DMS153 treated with DMSO at 0.1 percent for 48 hours (cell line): ENCODE results near the gene NRL.
A peak's percentile ranks its signal among the peaks of the same experiment; 100 is the strongest.
"Not testable (repeated sequence)": the region's sequence is repeated elsewhere in the genome, so short reads cannot be mapped to it uniquely, and the experiment has no call there.

Source experiments
- DNase-seq: peaks from one replicate; lab custom pipeline; 2025; ENCODE audit not compliant: unreplicated experiment; lab: John Stamatoyannopoulos, UW

Gene NRL

DNA sequence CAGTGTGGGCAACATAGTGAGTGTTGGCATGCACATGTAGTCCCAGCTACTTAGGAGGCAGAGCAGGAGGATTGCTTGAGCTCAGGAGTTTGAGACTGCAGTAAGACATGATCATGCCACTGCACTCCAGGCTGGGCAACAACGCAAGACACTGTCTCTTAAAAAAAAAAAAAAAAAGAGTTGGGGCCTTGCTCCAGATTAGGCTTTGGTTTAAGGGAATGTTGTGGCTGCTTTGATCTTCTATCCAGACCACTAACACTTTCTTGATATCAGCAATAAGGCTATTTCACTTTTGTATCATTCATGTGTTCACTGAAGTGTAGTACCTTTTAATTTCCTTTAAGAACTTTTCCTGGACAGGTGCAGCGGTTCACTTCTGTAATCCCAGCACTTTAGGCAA, 12.9 kb upstream of the NRL start:
- no peak for DNase-seq

- no peak for DNase-seq
These were observed 12.2 kb upstream of the NRL start for GRCh38 chr14:24126939-24127338.

DNA sequence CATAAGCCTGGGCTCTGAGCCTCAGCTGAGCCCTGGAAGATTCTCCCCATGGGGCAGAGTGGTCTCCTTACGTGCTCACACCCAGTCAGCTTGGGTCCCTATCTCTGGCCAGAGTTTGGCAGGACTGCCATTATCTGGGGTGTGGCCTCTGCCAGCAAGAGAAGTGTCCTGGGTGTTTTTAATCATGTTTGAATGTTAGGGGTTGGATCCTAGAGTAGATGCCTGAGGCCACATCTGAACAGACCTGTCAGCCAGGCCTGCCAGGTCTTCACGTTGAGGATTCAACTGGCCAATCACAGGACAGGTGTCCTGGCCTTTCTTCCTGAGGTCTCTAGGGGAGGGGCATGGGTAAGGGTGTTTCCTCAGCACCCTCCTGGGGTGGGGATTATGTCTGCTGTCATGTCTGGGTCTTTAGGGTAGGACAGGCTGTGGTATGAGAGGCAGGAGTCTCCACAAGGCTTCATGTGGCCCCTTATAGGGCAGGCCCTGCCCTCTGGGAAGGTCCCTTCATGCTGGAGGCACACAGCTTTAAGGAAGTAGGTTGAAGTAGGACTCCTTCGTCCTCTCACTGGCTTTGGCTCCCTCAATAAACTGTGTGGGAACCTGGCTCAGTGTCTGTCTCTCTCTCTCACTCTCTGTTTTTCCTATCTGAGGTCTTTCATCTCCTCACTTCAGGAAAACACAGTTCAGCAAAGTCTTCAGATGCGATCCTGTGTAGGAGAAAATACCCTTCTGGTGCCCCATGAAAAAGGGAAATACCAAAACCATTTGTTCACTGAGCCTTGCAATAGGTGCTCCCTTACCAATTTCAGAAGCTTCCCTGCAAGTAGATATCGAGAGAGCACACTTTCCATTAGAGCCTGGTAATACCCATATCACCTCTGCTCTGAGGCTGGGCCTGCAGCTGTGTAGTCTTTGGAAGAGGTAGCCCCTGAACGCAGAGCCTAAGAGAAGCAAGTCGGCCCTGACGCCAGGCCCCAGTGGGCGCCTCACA, 9.0 kb upstream of the NRL start:
- DNase-seq: no peak

- DNase-seq: no peak
These were observed 8.1 kb upstream of the NRL start for GRCh38 chr14:24122898-24123297.

DNA sequence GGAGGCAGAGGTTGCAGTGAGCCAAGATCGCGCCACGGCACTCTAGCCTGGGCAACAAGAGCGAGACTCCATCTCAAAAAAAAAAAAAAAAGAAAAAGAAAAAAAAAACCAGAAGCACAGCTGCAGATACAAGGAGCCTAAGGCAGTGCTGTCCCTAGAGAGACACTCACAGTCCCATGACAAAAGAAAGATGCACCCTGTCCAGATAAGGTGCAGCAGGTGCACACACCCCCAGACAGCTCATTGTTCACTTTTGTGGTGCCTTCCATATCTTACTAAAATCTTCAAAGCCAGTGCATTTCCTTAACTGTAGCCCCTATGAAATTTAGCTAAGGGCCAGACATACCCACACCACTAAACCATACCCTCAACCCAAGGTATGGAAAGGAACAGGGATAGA, 7.7 kb upstream of the NRL start:
- no peak for DNase-seq

- DNase-seq: no peak
These were observed 6.5 kb upstream of the NRL start for GRCh38 chr14:24121210-24121609.

GRCh38 chr14:24119691-24120090, 4.9 kb upstream of the NRL start:
- no peak for DNase-seq

DNA sequence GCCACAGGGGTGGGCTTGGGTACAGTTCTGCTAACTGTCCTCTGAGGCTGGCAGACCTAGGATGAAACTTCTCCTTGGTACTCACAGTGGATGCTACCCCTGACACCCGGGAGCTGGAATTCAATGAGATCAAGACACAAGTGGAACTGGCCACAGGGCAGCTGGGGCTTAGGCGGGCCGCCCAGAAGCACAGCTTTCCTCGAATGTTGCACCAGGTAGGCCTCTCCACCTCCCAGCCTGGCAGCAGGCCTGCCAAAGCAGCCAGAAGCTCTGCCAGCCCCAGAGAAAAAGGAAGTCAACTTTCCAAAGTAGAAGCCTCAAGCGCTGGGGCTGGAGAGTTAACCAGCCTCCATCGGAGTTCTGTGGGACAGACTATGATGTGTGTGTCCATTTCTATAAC, 2.4 kb upstream of the NRL start:
- DNase-seq: no peak

DNA sequence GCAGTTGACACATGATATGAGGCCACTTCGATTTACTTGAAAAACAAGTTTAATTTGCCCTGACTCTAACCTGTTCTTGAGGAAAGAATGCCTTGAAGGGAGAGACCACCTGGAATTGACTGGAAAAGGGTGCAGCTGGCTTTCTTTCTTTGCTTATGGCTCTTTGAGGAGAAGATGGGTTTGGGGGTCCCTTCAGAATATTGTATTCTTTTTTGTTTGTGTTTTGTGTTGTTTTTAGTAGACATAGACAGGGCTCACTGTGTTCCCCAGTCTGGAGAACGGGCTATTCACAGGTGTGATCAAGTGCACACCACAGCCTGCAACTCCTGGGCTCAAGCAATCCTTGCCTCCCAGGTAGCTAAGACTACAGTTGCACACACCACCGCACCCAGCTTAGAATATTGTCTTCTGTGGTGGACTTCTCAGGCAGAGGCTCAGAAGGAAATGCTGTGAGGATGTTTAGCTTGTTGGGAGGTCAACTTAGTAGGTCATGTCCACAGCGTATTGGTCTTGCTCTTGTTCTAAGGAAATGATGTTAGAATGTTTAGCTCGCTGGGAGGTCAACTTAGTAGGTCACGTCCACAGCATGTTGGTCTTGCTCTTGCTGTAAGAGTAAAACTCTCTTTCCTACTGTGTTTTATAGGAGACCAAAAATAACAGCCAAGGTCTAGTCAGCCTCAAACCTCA, 1.5 kb upstream of the NRL start:
- no peak for DNase-seq

DNA sequence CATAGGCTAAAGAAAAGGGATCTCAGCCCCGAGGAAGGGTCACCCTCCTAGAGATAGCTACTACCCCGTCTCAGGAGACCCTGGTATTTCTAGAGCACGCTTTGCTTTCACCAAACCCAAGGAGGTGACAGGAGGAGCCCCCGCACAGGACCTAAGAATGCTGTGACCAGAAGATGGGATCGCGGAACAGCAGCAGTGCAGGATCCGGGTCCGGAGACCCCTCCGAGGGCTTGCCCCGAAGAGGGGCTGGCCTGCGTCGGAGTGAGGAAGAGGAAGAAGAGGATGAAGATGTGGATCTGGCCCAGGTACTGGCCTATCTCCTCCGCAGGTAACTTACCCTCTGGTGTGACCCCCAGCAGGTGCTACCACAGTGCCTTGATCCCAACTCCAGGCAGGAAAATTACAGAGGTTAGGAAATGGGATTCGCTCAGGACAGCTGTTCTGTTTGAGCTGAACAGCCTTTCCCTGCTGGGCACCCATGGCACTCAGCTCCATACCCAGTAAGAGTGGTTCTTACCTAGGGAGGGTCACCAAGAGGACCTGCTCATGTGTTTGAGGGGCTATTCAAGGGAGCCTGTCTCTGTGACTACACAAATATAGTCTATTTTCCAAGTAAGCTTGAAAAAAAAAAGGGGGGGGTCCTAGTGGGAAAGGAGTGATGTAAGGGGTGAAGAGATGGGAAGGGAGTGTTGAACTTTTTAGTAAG, 826 bp upstream of the NRL start:
- DNase-seq: no peak

DNA sequence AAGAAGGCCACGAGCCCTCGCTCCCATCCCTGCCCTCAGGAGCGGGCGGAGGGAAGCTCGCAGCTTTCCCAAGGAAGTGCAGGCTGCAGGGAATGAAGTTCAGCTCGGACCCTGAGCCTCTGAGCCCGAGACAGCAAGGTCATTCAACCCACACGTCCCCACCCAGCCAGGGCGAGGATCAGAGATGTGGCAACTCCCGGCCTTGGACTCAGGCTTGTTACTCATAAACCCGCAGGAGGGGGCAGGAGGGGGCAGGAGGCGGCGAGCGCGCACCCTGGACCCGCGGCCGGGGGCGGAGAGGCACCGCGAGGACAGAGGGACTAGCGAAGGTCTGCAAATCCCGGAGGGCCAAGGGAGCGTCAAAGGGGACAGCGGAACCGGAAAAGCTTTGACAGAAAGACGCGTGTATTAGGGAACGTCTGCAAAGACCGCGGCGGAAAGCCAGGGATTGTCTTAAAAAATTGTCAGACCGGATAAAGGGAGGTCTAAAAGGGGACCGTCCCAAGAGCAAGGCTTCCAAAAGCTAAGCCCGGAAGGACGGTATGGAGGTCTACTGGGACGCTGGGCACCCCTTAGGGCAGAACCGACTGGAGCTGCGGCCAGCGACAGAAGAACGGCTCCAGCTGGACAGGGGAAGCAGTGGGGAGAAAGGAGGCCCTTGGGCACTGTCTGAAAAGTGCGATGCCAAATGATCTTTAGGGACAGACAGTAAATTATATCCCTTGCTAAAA, 783 bp downstream of the NRL start:
- peak; percentile 74 for DNase-seq

DNA sequence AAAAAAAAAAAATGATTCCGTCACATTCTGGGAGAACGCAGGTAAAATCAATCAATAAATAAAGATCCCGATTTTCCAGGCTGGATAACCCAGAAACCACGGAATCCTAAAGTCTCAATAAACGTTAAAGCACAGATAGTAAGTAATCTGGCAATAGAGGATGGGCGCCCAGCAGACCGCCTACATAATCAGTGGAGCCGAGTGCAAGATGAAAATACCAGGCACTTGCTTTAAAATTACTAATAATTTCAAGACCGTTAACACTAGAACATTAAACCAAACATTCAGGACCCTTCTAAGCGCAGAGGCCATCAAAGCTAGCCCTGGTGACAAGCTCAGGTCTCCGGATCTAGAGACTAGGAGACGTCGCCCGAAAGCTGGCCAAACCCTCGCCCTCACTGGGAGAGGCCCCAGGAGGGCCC, 1.4 kb downstream of the NRL start:
- DNase-seq: no peak

DNA sequence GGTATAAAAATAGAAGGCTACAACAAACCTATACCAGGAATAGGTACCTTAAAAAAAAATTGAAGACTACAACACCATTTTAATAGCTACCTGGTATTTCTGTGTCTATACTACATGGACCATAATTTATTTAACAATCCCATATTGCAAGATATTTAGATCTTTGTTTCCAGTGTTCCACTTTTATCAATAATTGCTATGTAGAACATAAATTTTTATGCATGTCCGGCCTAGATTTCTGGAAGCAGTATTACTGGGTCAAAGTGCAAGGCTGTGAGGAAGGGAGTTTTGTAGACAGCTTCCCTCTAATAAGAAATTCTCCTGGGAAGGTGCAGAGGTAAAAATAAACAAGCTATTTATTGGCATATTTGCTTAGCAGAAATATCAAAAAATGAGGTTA, 4.2 kb downstream of the NRL start:
- DNase-seq: no peak

- DNase-seq: no peak
These were observed 4.7 kb downstream of the NRL start for GRCh38 chr14:24110060-24110459.

DNA sequence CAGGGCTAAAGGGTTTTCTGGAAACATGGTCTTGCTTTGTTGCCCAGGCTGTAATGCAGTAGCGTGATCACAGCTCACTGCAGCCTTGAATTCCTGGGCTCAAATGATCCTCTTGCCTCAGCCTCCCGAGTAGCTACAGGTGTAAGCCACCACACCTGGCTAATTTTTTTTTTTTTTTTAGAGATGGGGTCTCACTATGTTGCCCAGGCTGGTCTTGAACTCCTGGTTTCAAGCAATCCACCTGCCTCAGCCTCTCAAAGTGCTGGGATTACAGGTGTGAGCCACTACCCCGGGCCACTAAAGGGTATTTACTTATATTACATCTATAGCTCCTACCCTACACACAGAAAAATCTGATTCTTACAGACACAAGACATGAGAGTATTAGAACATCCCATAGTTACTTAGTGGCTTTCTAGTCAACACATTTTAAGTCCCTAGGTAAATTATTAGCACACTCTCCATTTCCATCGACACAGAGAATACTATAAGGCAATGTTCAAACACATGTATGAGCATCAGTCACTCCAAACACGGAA, 6.3 kb downstream of the NRL start:
- DNase-seq: no peak

- no peak for DNase-seq
These were observed 8.0 kb downstream of the NRL start for GRCh38 chr14:24106672-24107271.

GRCh38 chr14:24105609-24106239, 9.0 kb downstream of the NRL start:
- not testable (repeated sequence) for DNase-seq

DNA sequence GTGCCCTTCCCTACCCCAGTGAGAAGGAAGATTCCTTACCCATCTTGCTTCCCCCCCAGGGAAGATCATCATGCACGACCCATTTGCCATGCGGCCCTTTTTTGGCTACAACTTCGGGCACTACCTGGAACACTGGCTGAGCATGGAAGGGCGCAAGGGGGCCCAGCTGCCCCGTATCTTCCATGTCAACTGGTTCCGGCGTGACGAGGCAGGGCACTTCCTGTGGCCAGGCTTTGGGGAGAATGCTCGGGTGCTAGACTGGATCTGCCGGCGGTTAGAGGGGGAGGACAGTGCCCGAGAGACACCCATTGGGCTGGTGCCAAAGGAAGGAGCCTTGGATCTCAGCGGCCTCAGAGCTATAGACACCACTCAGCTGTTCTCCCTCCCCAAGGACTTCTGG, 11.3 kb downstream of the NRL start:
- no peak for DNase-seq

GRCh38 chr14:24102357-24103048, 12.2 kb downstream of the NRL start:
- DNase-seq: no peak
